RWPE2 (cell line): ENCODE measurements around the gene NANS.
"Not testable (repeated sequence)": the region's sequence is repeated elsewhere in the genome, so short reads cannot be mapped to it uniquely, and the experiment has no call there.

Experiments used
- ATAC-seq: fragments of 200-7000 bp; cut with Tn5 transposase; 3 replicates; pipeline ENCODE4 v1.9.1; 2021; ENCODE audit warnings: low read depth
- DNase-seq: peaks from one replicate; pipeline ENCODE4 v3.0.0-alpha.2; 2020; ENCODE audit warnings: low spot score
- H3K27ac ChIP-seq: fragments of 450-650 bp; 2 replicates; pipeline ENCODE4 v1.5.1; 2017; ENCODE audit warnings: mild to moderate bottlenecking; ENCODE audit not compliant: poor library complexity, severe bottlenecking
- H3K27me3 ChIP-seq: fragments of 250-450 bp; sonication (Bioruptor Pico); 2 replicates; pipeline ENCODE4 v1.5.1; 2021; ENCODE audit warnings: mild to moderate bottlenecking, moderate library complexity; ENCODE audit not compliant: insufficient read depth, poor library complexity, severe bottlenecking
- H3K36me3 ChIP-seq: fragments of 250-450 bp; sonication (Bioruptor Pico); 2 replicates; pipeline ENCODE4 v1.5.1; 2020; ENCODE audit warnings: low read depth, mild to moderate bottlenecking, moderate library complexity
- H3K4me1 ChIP-seq: fragments of 250-450 bp; sonication (Bioruptor Pico); 2 replicates; pipeline ENCODE4 v1.5.1; 2021; ENCODE audit warnings: mild to moderate bottlenecking, moderate library complexity; ENCODE audit not compliant: insufficient read depth, poor library complexity, severe bottlenecking
- H3K4me3 ChIP-seq: fragments of 250-450 bp; sonication (Bioruptor Pico); 2 replicates; pipeline ENCODE4 v1.5.1; 2021; ENCODE audit warnings: mild to moderate bottlenecking, moderate library complexity; ENCODE audit not compliant: severe bottlenecking
- H3K9me3 ChIP-seq: fragments of 250-450 bp; sonication (Bioruptor Pico); 2 replicates; pipeline ENCODE4 v1.5.1; 2021; ENCODE audit warnings: mild to moderate bottlenecking, moderate library complexity; ENCODE audit not compliant: severe bottlenecking
- TF ChIP-seq, protein P1 (sequence below): fragments of 450-650 bp; IDR thresholded peaks from one replicate; pipeline ENCODE4 v1.5.1; 2017; ENCODE audit warnings: mild to moderate bottlenecking, moderate library complexity; ENCODE audit not compliant: poor library complexity, severe bottlenecking

Gene NANS

DNA sequence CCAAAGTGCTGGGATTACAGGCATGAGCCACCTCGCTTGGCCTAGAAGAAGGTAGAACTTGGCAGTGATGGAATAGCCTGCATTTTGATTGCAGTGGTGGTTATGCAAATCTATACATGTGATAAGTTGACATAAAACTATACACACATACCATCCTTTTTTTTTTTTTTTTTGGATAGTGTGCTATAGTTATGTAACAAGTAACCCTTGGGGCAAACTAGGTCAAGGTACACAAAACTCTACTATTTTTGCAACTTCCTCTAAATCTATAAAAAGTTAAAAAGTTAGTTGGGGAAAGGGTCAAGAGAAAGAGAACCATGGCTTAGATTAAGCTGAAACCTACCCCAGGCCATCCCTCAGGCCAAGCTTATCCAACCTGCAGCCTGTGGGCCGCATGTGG lies 51.4 kb downstream of the NANS start:
- DNase-seq: no peak
- Histone ChIP-seq H3K4me3 (no peak overlapping the region), H3K27me3 (no peaks in the 10 kb centered on the region), H3K4me1 (no peaks in the 10 kb centered on the region), H3K27ac (no peak overlapping the region), H3K9me3 (no peaks in the 10 kb centered on the region), H3K36me3 (peaks cover 41% of the 10 kb centered on the region)
- ATAC-seq: no peak
- TF ChIP-seq, protein P1, sequence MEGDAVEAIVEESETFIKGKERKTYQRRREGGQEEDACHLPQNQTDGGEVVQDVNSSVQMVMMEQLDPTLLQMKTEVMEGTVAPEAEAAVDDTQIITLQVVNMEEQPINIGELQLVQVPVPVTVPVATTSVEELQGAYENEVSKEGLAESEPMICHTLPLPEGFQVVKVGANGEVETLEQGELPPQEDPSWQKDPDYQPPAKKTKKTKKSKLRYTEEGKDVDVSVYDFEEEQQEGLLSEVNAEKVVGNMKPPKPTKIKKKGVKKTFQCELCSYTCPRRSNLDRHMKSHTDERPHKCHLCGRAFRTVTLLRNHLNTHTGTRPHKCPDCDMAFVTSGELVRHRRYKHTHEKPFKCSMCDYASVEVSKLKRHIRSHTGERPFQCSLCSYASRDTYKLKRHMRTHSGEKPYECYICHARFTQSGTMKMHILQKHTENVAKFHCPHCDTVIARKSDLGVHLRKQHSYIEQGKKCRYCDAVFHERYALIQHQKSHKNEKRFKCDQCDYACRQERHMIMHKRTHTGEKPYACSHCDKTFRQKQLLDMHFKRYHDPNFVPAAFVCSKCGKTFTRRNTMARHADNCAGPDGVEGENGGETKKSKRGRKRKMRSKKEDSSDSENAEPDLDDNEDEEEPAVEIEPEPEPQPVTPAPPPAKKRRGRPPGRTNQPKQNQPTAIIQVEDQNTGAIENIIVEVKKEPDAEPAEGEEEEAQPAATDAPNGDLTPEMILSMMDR: no peak

DNA sequence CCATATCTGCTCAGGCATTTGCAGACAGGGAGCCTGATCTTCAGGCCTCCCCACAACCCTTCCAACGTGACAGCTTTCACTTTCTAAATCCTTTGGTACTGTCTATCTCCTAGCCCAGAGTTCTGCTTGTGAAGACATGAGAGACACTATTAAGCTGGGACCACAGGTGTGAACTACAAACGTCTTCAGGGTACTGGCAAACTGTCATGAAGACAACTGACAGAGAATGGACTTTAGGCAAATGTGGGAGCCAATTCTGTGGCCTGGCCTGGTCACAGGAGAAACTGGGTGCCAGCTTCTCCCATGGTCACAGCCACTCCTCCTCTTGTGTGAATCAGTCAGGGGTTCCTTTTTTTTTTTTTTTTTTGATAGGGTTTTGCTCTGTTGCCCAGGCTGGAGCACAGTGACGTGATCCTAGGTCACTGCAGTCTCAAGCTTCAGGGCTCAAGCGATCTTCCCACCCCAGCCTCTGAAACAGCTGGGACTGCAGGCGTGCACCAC lies 52.0 kb downstream of the NANS start:
- Histone ChIP-seq H3K4me3 (no peak overlapping the region), H3K27ac (no peak overlapping the region), H3K4me1 (no peaks in the 10 kb centered on the region), H3K27me3 (no peaks in the 10 kb centered on the region), H3K9me3 (no peaks in the 10 kb centered on the region), H3K36me3 (peaks cover 41% of the 10 kb centered on the region)
- no peak for DNase-seq
- ATAC-seq: no peak
- TF ChIP-seq, protein P1: no peak

DNA sequence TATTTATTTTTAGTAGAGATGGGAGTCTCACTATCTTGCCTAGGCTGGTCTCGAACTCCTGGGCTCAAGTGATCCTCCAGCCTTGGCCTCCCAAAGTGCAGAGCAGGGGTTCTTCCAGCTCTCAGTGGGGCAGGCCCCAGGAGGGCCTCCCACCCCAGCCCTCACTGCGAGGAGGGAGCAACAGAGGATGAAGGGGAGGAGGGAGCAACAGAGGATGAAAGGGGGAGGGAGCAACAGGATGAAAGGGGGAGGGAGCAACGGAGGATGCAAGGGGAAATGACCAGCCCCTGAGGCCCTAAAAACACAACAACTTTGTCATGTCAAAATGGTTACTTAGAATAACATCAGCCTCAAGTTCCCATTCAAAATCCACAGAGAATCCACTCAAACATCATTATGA lies 52.5 kb downstream of the NANS start:
- TF ChIP-seq, protein P1: no peak
- Histone ChIP-seq H3K4me3 (no peak overlapping the region), H3K4me1 (no peaks in the 10 kb centered on the region), H3K36me3 (peaks cover 41% of the 10 kb centered on the region), H3K27ac (no peak overlapping the region), H3K9me3 (no peaks in the 10 kb centered on the region), H3K27me3 (no peaks in the 10 kb centered on the region)
- DNase-seq: no peak
- ATAC-seq: no peak

DNA sequence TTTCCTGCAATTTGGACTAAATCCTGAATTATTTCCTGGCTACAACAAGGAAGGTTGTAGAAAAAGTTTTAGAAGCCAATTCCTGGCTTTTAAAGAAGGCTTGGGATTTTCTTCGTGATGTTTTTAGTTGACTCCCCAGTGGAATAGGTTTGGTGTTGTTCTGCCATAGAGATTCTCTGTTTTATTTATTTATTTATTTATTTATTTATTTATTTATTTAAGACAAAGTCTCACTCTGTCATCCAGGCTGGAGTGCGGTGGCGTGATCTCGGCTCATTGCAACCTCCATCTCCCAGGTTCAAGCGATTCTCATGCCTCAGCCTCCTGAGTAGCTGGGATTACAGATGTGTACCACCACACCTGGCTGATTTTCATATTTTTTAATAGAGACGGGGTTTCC lies 60.6 kb downstream of the NANS start:
- ATAC-seq, H3K4me3 ChIP-seq, H3K27me3 ChIP-seq, H3K9me3 ChIP-seq, H3K27ac ChIP-seq: not testable (repeated sequence)
- Histone ChIP-seq H3K4me1 (peaks cover 18% of the 10 kb centered on the region), H3K36me3 (peaks cover 24% of the 10 kb centered on the region)
- peak; percentile 8 for DNase-seq

DNA sequence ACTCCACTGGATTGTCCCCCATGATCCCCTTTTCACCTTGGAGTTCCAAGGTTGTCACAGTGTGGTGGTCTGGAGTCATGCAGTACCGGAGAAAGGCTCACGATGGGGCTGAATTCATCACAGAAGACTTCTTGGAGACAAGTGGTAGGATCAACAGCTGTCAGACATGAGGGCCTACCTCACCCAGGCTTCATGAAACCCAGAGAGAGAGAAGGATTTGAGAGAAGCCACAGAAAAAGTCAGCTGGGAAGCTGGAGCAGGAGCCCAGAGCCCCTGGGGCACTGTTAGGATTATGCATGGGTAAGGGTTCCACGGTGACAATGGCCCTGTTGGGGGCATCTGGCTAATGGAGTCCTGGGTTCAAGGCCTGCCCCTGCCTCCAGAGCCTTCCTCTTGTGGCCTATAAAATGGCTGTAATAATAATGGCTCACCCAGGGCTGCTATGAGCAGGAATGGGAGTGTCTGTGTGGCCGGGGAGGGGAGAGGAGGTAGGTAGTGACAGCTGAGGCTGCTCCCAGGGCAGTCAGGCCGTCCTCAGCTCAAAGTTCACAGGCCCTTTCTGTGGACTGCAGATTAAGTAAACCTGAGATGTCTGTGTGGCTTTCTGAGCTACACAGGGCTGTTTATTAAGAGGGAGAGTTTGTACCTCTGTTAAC lies 61.6 kb downstream of the NANS start:
- peaks cover 22% of the 10 kb centered on the region for H3K36me3 ChIP-seq
- DNase-seq: peak; percentile 31
- TF ChIP-seq, protein P1: no peak
- no peaks in the 10 kb centered on the region for H3K9me3 ChIP-seq
- peaks cover 18% of the 10 kb centered on the region for H3K4me1 ChIP-seq
- no peaks in the 10 kb centered on the region for H3K27me3 ChIP-seq
- H3K4me3 ChIP-seq: peak overlapping the region; percentile 60
- H3K27ac ChIP-seq: peak overlapping the region; percentile 53
- ATAC-seq: peak; percentile 54
